ENCODE data around the gene PRKAR1B. TPM values are rescaled to one million over a fixed set of nuclear protein-coding genes. Genes with fewer than 3 reads are reported as not detected.

PRKAR1B gene
- total and polyA plus RNA-seq, 10 of the 15 experiments (the other 5 are each of a cell fraction or from before 2014, with no cell fraction given): 1.4 to 45.6 (median 19.3) TPM

DNA sequence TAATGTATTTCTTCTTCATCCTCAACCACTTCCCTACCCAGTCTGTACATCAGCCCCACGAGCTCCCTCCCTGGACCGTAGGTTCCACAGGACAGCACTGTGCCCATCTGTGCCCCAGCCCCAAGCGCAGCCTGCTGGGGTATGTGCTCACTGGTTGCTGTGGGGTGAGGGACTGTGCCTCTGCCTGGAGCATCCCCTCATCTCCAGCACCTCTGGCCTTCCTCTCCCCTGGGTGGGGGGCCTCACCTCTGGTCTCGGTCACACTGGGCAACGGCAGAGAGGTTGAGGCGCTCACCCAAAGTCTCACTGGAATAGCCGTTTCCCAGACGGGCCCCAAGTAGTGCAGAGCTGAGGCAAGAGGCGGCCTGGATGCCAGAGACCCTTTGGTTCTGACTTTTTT, 1.5 kb upstream of the PRKAR1B start:
- H3K4me3 ChIP-seq: peak overlapping the region; percentile 68; the same call in 1 of the 2 replicates
- TF ChIP-seq POU2F2 (IDR thresholded peaks at IDR 0.05; ENCODE audit: borderline replicate concordance, low read depth, low read length) (no peak), POLR2AphosphoS5 (IDR thresholded peaks at IDR 0.05; ENCODE audit: low read length) (no peak), MTA2 (IDR thresholded peaks at IDR 0.05; ENCODE audit: low read depth) (no peak), NR2C2 (IDR thresholded peaks at IDR 0.05; ENCODE audit: borderline replicate concordance, control insufficient read depth, insufficient read length, low read depth) (no peak), NFIC (IDR thresholded peaks at IDR 0.05; ENCODE audit: low read depth, low read length) (no peak), MTA3 (IDR thresholded peaks at IDR 0.05; ENCODE audit: borderline replicate concordance, low read length) (no peak), ZZZ3 (IDR thresholded peaks at IDR 0.05; ENCODE audit: control insufficient read depth, insufficient read length, low read depth) (no peak), GATAD2B (conservative IDR thresholded peaks at IDR 0.05; ENCODE audit: low read depth) (no peak), KDM1A (IDR thresholded peaks at IDR 0.05; ENCODE audit: borderline replicate concordance) (no peak), MEF2B (IDR thresholded peaks at IDR 0.05; ENCODE audit: partially characterized antibody, poor library complexity, severe bottlenecking) (no peak), SMC3 (IDR thresholded peaks at IDR 0.05; ENCODE audit: borderline replicate concordance, low read length) (no peak), FOS (IDR thresholded peaks at IDR 0.05; ENCODE audit: borderline replicate concordance, extremely low read depth, insufficient read length) (no peak), KLF5 (IDR thresholded peaks at IDR 0.05; ENCODE audit: partially characterized antibody) (no peak)
- TF ChIP-seq, protein P1, sequence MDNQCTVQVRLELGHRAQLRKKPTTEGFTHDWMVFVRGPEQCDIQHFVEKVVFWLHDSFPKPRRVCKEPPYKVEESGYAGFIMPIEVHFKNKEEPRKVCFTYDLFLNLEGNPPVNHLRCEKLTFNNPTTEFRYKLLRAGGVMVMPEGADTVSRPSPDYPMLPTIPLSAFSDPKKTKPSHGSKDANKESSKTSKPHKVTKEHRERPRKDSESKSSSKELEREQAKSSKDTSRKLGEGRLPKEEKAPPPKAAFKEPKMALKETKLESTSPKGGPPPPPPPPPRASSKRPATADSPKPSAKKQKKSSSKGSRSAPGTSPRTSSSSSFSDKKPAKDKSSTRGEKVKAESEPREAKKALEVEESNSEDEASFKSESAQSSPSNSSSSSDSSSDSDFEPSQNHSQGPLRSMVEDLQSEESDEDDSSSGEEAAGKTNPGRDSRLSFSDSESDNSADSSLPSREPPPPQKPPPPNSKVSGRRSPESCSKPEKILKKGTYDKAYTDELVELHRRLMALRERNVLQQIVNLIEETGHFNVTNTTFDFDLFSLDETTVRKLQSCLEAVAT (IDR thresholded peaks at IDR 0.05): no peak

More for the DNA sequence above, 1.5 kb upstream of the PRKAR1B start:
- Histone ChIP-seq H2AFZ (ENCODE audit: control insufficient read depth, low read depth, low read length) (no peak overlapping the region), H3K9me3 (replicated peaks; ENCODE audit: control insufficient read depth, insufficient read depth, low read length) (peaks cover 2% of the 10 kb centered on the region; the same call in 2 of the 3 replicates), H3K27me3 (replicated peaks in 1 of 2; ENCODE audit: control insufficient read depth in 2 of 2, insufficient read depth in 2 of 2, low read length in 1 of 2) (no peaks in the 10 kb centered on the region), H3K79me2 (ENCODE audit: control insufficient read depth, insufficient read depth, low read length) (peaks cover 26% of the 10 kb centered on the region), H3K4me1 (ENCODE audit: control insufficient read depth, insufficient read depth, low read length) (peaks cover 14% of the 10 kb centered on the region), H3K27ac (ENCODE audit: control insufficient read depth, insufficient read depth) (no peak overlapping the region; the same call in 1 of the 2 replicates), H3K4me2 (ENCODE audit: control insufficient read depth, insufficient read depth) (peak overlapping the region; percentile 87), H3K36me3 (ENCODE audit: control insufficient read depth in 2 of 2, insufficient read depth in 2 of 2, low read length in 1 of 2) (no peaks in the 10 kb centered on the region; a peak in 2 of 4 replicates), H3K9ac (ENCODE audit: control insufficient read depth, insufficient read depth, low read length) (no peak overlapping the region), H4K20me1 (ENCODE audit: control insufficient read depth, insufficient read depth) (no peaks in the 10 kb centered on the region)
- SMC1A ChIA-PET (ENCODE audit: uncharacterized antibody, unreplicated experiment): no interaction called here
- in situ Hi-C loops (cut with MboI) (no loop called here), intact Hi-C loops (cut with micrococcal nuclease; ENCODE audit: unreplicated experiment) (no loop called here)
- FAIRE-seq: no peak
- no peak for ATAC-seq
- DNase-seq (ENCODE audit: low read depth, low spot score): no peak
- 97% methylated on average over 9 of the region's 9 CpGs for WGBS (ENCODE audit: insufficient coverage, insufficient replicate concordance, low lambda C conversion rate, missing lambda C conversion rate)
- TSS peak; percentile 57 for BruUV-seq (replicated peaks)
- POLR2A ChIA-PET: no interaction called here
- CTCF ChIA-PET: no interaction called here
- RAD21 ChIA-PET (ENCODE audit: unreplicated experiment): interaction anchor here (1.0 to 1.5 kb wide), 3 partner anchors 124 to 407 kb away, joined by 3 to 4 read pairs (median 3); partner anchors contain the start of gene GET4

Data from GM12878 (cell line).